Nephron (organoid): Measurements from ENCODE around the gene STRA6.

ENCODE experiments used
- H3K27ac Mint-ChIP-seq, 3 experiments: 2 replicates each; pipeline ENCODE4 v1.8.0; 2020; ENCODE audit warnings: mixed read lengths in 3 of 3, mild to moderate bottlenecking in 2 of 3, moderate library complexity in 1 of 3
- H3K27me3 Mint-ChIP-seq: 2 replicates; pipeline ENCODE4 v1.8.0; 2021; ENCODE audit warnings: low read depth, mild to moderate bottlenecking, moderate library complexity, mixed read lengths
- H3K36me3 Mint-ChIP-seq: 2 replicates; pipeline ENCODE4 v1.8.0; 2020; ENCODE audit warnings: low read depth, mixed read lengths
- H3K4me1 Mint-ChIP-seq: 2 replicates; pipeline ENCODE4 v1.8.0; 2020; ENCODE audit warnings: mixed read lengths
- H3K4me3 Mint-ChIP-seq, 3 experiments: 2 replicates each; pipeline ENCODE4 v1.8.0; 2020; ENCODE audit warnings: mild to moderate bottlenecking in 3 of 3, mixed read lengths in 3 of 3, moderate library complexity in 2 of 3
- H3K9me3 Mint-ChIP-seq: 2 replicates; pipeline ENCODE4 v1.8.0; 2020; ENCODE audit warnings: mixed read lengths
- CTCF ChIP-seq, 3 experiments: fragments of 200-600 bp; sonication (generic); IDR thresholded peaks; one replicate each; pipeline ENCODE4 v1.5.0; 2021; ENCODE audit warnings: antibody characterized with exemption in 3 of 3; ENCODE audit not compliant: unreplicated experiment in 3 of 3

STRA6 gene

GRCh38 chr15:74196175-74196574, 6.4 kb downstream of the STRA6 start:
- Mint-ChIP-seq H3K36me3 (peaks cover 10% of the 10 kb centered on the region), H3K4me1 (peaks cover 53% of the 10 kb centered on the region), H3K4me3 (peak overlapping the region in 1 of 3 experiments; percentile 57), H3K9me3 (no peaks in the 10 kb centered on the region), H3K27me3 (no peaks in the 10 kb centered on the region), H3K27ac (peak overlapping the region; percentile 68 to 91 (median 90))
- TF ChIP-seq CTCF (IDR thresholded peaks at IDR 0.05; ENCODE audit: unreplicated experiment in 3 of 3): no peak

GRCh38 chr15:74194572-74195559, 7.7 kb downstream of the STRA6 start:
- Mint-ChIP-seq H3K27ac (peak overlapping the region in 1 of 3 experiments; percentile 56), H3K4me1 (peaks cover 40% of the 10 kb centered on the region)

GRCh38 chr15:74193905-74194304, 8.7 kb downstream of the STRA6 start:
- peaks cover 10% of the 10 kb centered on the region for H3K36me3 Mint-ChIP-seq
- no peaks in the 10 kb centered on the region for H3K27me3 Mint-ChIP-seq
- H3K4me3 Mint-ChIP-seq: no peak overlapping the region
- no peak for TF ChIP-seq CTCF (IDR thresholded peaks at IDR 0.05; ENCODE audit: unreplicated experiment in 3 of 3)
- peak overlapping the region in 1 of 3 experiments; percentile 56 for H3K27ac Mint-ChIP-seq
- H3K4me1 Mint-ChIP-seq: peaks cover 35% of the 10 kb centered on the region
- H3K9me3 Mint-ChIP-seq: no peaks in the 10 kb centered on the region

More at GRCh38 chr15:74194572-74195559, 7.7 kb downstream of the STRA6 start:
- H3K9me3 Mint-ChIP-seq: no peaks in the 10 kb centered on the region
- no peaks in the 10 kb centered on the region for H3K27me3 Mint-ChIP-seq
- no peak for TF ChIP-seq CTCF (IDR thresholded peaks at IDR 0.05; ENCODE audit: unreplicated experiment in 3 of 3)
- H3K36me3 Mint-ChIP-seq: peaks cover 10% of the 10 kb centered on the region
- no peak overlapping the region for H3K4me3 Mint-ChIP-seq

- Mint-ChIP-seq H3K9me3 (no peaks in the 10 kb centered on the region), H3K27me3 (no peaks in the 10 kb centered on the region), H3K4me3 (no peak overlapping the region), H3K27ac (peak overlapping the region in 2 of 3 experiments; percentile 2 to 31), H3K36me3 (peaks cover 10% of the 10 kb centered on the region), H3K4me1 (peaks cover 30% of the 10 kb centered on the region)
- no peak for TF ChIP-seq CTCF (IDR thresholded peaks at IDR 0.05; ENCODE audit: unreplicated experiment in 3 of 3)
Observed at GRCh38 chr15:74193299-74193718, 9.3 kb downstream of the STRA6 start.

- no peak for TF ChIP-seq CTCF (IDR thresholded peaks at IDR 0.05; ENCODE audit: unreplicated experiment in 3 of 3)
- Mint-ChIP-seq H3K27me3 (no peaks in the 10 kb centered on the region), H3K27ac (peak overlapping the region in 2 of 3 experiments; percentile 2 to 31)
Observed at GRCh38 chr15:74192751-74193150, 9.8 kb downstream of the STRA6 start.

More at GRCh38 chr15:74192751-74193150, 9.8 kb downstream of the STRA6 start:
- no peaks in the 10 kb centered on the region for H3K9me3 Mint-ChIP-seq
- no peak overlapping the region for H3K4me3 Mint-ChIP-seq
- H3K36me3 Mint-ChIP-seq: peaks cover 10% of the 10 kb centered on the region
- peaks cover 30% of the 10 kb centered on the region for H3K4me1 Mint-ChIP-seq
